GM18861 (cell line): ENCODE data around the gene MAP4K3.
"Not testable (repeated sequence)": the region's sequence is repeated elsewhere in the genome, so short reads cannot be mapped to it uniquely, and the experiment has no call there.

Experiments
- ATAC-seq: cut with Tn5 transposase; IDR thresholded peaks from one replicate; pipeline ENCODE4 v1.9.1; 2021; ENCODE audit not compliant: unreplicated experiment

Gene MAP4K3

DNA sequence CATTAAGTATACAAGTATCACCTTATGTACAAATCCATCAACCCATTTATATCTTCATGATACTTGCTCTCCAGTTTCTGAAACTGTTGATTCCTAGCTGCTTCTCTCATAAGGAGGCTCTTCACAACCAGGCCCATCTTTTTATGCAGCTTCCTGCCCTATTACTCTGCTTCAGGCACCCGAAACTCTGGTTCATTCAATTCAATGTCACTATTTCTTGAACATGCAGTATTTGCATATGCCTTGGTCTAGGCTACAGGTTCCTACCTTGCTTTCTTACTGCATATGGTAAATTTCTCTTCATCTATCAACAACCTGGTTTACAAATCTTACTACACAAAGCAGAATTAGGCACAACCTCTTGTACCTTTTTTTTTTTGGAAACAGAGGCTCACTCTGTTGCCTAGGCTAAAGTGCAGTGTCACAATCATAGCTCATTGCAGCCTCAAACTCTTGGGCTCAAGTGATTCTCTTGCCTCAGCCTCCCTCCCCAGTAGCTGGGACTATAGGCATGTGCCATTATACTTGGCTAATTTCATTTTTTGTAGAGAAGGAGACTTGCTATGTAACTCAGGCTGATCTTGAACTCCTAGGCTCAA, 190.6 kb downstream of the MAP4K3 start:
- ATAC-seq = no peak

DNA sequence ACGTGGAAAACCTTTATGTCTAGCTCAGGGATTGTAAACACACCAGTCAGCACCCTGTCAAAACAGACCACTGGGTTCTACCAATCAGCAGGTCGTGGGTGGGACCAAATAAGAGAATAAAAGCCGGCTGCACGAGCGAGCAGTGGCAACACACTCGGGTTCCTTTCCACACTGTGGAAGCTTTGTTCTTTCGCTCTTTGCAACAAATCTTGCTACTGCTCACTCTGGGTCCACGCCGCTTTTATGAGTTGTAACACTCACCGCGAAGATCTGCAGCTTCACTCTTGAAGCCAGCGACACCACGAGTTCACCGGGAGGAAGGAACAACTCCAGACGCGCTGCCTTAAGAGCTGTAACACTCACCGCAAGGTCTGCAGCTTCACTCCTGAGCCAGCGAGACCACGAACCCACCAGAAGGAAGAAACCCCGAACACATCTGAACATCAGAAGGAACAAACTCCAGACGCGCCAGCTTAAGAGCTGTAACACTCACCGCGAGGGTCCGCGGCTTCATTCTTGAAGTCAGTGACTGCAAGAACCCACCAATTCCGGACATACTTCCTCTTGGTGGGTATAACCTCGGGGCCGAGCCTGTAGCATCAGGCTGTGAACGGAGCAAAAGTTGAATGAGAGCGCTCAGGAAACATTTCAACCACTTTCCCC, 192.0 kb downstream of the MAP4K3 start:
- not testable (repeated sequence) for ATAC-seq

DNA sequence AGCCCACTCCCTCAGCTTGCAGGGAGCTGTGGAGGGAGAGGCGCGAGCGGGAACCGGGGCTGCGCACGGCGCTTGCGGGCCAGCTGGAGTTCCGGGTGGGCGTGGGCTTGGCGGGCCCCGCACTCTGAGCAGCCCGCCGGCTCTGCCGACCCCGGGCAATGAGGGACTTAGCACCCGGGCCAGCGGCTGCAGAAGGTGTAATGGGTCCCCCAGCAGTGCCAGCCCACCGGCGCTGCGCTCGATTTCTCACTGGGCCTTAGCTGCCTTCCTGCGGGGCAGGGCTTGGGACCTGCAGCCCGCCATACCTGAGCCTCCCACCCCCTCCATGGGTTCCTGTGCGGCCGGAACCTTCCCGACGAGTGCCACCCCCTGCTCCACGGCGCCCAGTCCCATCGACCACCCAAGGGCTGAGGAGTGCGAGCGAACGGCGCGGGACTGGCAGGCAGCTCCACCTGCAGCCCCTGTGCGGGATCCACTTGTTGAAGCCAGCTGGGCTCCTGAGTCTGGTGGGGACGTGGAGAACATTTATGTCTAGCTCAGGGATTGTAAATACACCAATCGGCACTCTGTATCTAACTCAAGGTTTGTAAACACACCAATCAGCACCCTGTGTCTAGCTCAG, 192.7 kb downstream of the MAP4K3 start:
- ATAC-seq = not testable (repeated sequence)

DNA sequence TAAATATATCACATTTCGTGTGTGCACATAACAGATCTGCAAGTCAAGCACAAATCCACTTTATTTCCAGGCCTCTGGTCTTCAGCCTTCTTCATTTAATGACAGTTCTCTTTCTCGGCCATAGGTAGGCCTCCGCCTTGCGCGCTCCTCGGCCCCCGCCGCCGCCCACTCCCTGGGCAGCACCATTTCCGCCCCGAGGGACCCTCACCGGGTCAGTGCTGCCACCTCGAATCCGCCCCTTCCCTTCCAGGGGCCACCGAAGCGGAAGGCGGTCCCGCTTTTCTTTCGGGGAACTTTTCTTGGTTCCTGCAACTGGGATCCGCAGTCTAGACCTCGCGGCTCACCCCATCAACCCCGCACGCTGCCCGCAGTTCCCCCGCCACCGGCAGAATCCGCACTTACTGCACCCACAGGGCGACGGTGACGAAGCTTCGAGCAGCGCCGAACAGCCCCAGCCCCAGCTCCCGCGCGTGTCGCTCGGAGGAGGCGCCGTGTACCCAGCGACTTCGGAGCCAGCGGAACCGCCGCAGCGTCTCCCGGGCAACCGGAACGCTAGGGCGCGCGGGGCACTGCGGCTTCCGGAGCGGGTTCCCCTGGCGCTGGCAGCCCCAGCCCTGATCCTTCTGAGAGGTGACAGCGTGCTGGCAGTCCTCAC, 193.5 kb downstream of the MAP4K3 start, which contains the start of gene CDKL4:
Gene CDKL4, minus strand, starts transcription at position 502 of the 655 bp plus-strand sequence.
- peak; percentile 45 for ATAC-seq

DNA sequence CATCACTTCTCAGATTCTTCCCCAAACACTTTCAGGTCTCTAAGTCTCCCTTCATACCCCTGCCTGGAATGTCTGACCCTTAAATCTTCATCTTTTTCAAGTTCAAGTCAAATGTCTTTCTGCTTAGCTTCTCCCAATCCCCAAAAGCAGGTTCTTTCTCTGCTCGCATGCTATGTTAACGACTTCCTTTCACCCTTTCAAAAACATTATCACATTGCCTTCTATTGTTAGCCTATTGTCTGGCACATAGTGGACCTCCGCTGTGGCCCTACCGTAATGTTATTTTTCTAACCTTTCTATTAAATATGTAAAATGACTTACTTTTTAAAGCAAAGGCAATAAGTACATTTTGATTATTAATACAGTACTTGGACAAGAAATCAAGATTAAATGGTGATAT, 195.5 kb downstream of the MAP4K3 start:
- no peak for ATAC-seq

DNA sequence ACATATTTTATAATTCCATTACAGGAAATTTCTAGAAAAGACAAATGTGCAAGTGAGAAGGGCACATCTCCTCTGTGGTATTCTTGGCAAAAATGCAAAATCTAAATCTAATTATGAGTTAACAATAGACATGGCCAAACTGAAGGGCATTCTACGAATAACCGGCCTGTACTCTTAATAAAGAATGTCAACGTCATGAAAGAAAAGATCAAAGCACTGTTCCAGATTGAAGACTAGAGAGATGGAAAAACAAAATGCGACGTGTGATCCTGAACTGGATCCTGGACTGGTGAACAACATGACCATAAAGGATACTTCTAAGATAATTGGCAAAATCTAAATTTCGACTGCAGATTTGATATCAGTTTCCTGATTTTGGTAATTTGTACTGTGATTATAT, 196.3 kb downstream of the MAP4K3 start:
- ATAC-seq = no peak

DNA sequence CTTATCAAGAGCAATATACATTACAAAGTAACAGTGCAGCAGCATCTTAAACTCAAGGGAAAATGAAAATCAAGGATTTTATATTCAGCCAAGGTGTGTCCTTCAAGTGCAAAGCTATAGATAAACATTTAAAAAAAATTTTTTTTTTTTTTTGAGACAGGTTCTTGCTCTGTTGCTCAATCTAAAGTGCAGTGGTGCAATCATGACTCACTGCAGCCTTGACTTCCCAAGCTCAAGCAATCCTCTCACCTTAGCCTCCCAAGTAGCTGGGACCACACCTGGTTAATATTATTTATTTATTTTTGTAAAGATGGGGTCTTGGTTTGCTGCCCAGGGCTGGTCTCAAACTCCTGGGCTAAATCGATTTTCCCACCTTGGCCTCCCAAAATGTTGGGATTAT, 202.3 kb downstream of the MAP4K3 start:
- ATAC-seq = no peak

DNA sequence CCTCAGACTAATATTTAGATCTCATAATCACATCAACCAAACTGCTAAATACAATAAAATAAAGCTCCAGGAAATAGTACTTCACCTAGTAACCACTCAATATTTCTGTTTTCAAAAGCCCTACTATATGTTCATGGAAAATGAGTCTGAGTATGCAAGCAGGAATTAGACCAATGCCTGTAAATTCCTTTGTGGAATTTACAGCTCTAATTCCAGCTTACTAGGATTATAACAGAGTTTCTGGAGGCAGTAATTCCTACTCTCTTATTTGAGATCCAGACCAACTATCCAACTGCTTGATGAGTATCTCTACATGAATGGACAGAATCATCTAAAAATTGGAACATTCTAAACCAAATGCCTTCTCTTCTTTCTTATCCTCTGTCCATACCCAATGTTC, 204.9 kb downstream of the MAP4K3 start:
- no peak for ATAC-seq

DNA sequence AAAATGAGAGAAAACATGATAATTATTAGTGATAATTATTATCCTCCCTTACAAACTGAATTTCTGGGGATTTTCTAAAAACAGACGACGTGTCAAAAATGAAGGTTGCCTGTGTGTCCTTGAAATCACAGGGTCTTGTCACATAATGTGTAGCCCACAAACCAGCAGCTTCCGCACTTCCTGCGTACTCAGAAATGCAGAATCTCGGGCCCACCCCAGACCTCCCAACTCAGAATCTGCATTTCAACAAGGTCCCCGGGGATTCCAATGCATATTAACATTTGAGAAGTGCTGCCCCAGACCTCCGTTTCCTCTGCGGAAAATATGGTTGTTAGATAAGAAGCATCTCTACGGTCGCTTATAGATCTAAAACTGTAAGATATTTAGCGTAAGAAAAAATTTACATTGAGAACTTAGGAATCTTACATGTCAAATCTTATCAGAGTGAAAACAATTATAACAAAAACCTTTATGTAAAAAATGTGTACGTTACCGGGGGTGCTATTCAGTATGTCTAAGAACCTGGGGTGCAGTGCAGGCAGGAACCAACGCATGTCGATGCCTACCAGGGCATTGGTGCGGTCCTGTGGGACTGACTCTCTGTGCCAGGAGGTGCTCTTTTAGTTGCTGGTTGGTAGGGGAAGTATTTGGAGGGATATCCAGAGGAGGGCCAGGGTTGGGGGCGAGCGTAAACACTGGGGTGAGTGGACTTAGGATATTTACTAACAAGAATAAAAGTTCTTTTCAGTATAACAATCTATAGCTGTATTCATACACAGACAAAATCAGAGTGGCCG, 208.5 kb downstream of the MAP4K3 start:
- ATAC-seq = peak; percentile 10

DNA sequence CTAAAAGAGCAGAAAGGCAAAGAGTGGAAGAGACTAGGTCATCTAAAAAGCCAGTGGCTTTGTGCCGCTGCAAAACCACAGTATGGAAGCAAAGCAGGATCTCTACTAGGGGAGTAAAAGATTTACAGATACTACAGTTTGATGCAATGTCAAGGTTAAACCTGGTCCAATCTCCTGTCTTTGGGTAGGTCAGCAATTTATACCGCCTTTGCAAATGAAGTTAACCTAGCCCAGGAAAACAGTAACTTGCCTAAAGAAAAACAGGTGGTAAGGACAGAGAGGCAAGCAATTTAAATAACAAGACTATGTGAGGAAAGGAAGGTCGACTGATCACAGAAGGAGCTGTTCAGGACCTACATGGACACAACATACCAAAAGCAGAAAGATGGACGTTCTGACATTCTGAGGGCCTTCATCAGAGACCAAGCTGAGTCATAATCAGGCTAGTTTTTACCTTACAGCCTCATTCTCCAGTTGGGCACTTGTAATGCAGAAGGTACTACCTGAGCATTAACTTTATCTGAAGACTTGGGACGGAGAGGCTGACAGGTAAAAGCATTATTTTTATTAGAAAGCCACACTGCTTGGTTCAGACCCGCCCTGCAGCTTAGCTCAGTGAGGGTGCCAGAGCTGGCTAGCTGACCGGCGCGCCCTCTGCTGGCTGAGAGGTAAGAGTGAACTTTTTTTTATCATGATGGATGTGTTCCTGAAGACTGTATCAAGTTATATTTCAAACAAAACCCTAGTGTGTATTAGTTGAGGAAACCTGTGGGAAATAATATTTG, 209.3 kb downstream of the MAP4K3 start:
- peak; percentile 83 for ATAC-seq

DNA sequence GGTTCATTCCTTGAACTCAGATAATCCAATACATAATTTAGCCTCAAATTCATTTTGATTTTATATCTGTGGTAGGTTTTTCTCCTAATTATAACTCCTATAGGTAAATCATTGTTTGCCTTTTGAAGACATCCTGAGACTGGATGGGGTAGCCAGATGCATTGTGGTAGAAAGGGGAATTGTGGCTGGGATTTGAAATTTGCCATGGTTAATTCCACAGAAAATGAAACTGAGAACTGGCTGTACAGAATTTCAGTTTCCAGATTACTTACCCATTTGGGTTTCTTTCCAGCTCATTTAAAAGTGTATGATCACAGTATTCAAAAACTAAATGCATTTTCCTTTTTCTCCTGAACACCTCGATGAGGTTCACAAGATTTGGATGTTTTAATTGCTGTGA, 211.5 kb downstream of the MAP4K3 start:
- no peak for ATAC-seq

DNA sequence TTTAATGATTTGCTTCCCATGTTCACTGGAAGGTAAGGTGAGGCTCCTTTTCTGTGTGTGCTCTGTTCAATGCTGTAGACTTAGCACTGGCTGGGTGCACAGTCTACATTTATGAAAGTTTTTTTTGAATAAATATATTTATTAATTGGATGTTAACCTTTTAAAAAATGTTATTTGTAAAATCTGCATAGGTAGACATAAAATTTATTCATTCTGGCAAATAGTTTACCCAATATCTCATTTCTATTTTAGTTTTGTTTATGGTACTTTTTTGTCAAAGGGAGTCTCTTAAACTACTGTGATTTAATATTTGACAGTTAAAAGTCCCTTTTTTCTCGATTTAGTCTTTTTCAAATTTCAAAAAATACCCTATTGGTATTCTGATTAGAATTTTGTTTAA, 213.2 kb downstream of the MAP4K3 start:
- ATAC-seq = no peak

DNA sequence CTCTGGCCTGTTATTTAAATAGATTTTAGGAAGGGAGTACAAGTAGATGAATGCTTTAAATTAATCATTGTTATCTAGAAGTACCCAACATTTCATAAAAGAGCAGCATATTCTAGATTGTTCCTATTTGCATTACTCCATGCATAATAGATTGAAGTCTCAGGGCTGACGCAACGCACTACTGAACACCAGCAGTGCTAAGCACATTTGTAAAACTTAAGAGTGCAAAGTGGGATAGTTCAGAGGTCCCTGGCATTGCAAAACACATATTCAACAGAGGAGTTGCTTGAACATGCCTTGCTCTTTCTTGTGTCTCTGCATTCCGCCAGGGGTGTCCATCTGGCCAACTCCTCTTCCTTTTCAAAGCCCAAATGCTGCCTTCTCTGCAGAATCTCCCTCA, 215.6 kb downstream of the MAP4K3 start:
- ATAC-seq = no peak

DNA sequence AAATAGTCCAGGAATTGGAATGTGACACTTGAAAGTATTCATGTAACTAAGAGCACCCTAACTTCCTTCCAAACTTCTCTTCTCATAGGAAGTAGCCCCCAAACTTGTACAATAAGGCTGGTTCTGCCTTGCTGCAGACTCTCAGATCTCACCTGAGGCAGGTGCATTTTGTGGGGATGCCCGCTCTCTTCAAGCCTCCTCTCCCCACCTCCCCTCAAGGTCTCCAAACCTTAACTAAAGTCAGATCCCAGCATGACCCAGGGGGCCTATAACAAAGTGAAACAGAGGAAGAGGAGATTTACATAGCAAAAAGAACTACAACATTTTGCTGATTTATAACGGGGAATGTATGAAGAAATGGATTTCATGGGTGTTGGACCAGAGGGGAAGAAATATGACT, 216.9 kb downstream of the MAP4K3 start:
- no peak for ATAC-seq

DNA sequence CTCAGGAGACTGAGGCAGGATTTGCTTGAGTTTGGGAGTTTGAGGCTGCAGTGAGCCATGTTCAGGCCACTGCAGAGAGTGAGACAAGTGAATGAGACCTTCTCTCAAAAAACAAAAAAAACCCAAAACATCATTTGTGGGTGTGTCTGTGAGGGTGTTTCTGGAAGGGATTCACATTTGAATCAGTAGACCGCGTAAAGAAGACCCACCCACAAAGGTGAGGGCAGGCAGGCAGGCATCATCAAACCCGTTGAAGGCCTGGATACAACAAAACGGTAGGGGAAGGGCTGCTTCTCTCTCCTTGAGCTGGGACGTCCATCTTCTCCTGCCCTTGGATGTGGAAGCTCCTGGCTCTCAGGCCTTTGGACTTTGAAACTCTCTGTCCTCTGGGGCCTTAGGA, 218.7 kb downstream of the MAP4K3 start:
- no peak for ATAC-seq

DNA sequence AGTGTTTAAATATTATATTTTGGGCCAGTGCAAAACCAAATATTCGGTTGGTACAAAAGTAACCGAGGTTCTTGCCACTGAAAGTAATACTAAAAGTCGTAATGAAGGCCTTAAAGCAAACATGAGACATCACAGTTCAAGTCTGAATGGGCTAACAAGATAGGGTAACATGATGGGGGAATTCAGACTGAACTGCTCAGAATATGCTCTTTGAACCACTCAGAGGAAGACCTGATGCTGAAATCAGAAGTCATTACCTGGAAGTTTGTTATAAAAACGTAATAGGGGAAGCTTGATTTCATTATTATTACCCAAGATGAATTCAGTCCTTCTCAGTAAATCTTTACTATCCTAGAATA, 219.9 kb downstream of the MAP4K3 start:
- no peak for ATAC-seq

DNA sequence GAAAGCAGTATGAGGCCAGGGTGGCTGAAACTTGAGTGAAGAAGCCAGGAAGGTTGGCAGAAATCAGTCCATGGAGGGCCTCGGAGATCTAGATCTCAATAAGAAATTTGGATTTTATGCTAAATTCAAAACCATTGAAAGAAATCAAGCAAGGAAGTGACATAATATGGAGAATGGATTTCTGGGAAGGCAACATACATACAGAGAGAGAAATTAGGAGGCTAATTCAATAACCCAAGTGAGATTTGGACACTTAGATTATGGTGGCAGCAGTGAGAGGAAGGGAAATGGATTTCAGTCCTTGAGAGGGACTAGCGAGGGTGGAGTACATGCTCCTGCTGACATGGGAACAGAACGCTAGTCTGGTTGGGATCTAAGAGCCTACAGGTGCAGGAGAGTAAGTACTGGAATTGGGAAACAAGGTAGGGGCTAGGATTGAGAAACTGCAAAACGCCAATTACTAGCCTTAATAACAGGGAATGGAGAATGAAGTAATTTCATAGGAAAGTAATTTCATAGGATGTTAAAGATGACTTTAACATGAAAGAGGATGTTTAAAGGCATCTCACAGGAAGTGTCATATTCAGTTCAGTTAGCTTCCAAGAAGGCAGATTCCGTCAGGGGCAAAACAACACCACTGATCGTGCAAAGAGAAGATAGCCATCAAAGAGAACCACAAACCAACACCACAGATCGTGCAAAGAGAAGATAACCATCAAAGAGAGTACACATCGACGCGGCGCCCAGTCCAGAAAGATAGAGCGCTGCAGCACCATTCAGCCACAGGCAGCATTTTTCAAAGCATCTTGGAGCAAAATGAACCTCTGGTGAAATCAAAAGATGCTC, 220.5 kb downstream of the MAP4K3 start:
- ATAC-seq = no peak

DNA sequence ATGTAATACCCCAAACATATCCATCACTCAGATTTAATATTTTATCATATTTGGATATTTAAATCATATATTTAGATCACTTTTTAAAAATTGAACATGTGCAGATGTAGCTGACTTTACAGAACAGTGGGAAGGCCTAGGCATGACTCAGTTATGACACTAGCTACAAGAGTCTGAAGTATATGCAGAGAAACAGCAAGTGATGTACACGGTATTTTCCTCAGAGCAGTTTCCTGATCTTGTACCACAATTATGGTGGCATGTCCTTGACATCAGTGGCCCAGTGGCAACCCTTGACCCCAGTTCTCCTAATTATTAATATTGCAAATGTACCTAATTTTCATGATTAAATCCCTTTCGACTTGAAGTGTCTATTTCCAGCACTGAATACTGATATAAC, 221.5 kb downstream of the MAP4K3 start:
- ATAC-seq = no peak

DNA sequence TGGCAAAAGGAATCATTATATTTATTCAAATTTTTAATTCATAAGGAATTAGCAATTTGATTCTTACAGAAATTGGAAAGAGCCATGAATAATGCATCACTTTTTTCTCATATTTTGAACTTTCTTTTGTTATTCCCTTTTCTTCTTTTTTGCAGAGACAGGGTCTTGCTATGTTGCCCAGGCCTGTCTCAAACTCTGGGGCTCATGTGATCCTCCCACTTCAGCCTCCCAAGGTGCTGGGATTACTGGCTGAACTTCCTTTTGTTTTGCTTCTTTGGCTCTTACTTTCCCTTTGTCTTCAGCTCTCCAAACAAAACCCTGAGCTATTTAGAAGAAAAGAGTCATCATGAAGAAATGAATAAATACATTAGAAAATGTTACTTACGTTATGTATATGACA, 224.1 kb downstream of the MAP4K3 start:
- ATAC-seq = no peak

DNA sequence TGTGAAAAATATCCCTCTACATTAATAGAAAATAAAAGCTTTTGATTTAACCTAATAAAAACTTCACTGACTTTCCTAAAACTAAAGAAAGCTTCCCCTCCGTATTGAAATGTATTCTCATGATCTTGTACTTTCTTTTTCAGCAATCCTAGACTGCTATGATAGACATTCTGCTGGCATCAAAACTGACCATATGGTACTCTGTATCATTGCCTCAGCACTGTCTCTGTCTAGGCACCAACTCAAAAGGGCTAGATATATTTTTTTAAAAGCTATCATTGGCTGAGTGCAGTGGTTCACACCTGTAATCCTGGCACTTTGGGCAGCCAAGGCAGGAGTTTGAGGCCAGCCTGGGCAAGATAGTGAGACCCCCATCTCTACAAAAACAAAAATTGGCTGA, 226.2 kb downstream of the MAP4K3 start:
- no peak for ATAC-seq
